ENCODE measurements around the gene ZNF324. TPM values are rescaled to one million over a fixed set of nuclear protein-coding genes. Genes with fewer than 3 reads are reported as not detected.

The ZNF324 gene
- total and polyA plus RNA-seq, 2 of the 13 experiments (the other 11 are each of a cell fraction or from before 2014, with no cell fraction given): 1.1 to 4.7 TPM

GRCh38 chr19:58510084-58510862 is 43.4 kb downstream of the ZNF324 start (continued):
- TF ChIP-seq AFF4 (CRISPR knock-in tag; IDR thresholded peaks at IDR 0.05) (no peak), GFI1 (CRISPR knock-in tag; IDR thresholded peaks at IDR 0.05; ENCODE audit: borderline replicate concordance) (peak; percentile 88; the same call in 1 of the 2 replicates), SP140L (CRISPR knock-in tag; IDR thresholded peaks at IDR 0.05; ENCODE audit: borderline replicate concordance) (no peak), HNRNPUL1 (IDR thresholded peaks at IDR 0.05; ENCODE audit: low read depth, low read length) (no peak), MAX (IDR thresholded peaks at IDR 0.05) (no peak), ZFAT (CRISPR knock-in tag; conservative IDR thresholded peaks at IDR 0.05) (no peak), ZNF550 (CRISPR knock-in tag; IDR thresholded peaks at IDR 0.05; ENCODE audit: borderline replicate concordance) (no peak), ZNF879 (CRISPR knock-in tag; IDR thresholded peaks at IDR 0.05) (no peak), NCOR1 (IDR thresholded peaks at IDR 0.05; ENCODE audit: borderline replicate concordance, low read length) (peak; percentile 92), TAF1 (CRISPR knock-in tag; IDR thresholded peaks at IDR 0.05) (no peak), ZNF317 (CRISPR knock-in tag; IDR thresholded peaks at IDR 0.05) (no peak), PPARG (CRISPR knock-in tag; conservative IDR thresholded peaks at IDR 0.05) (peak; percentile 66; the same call in 1 of the 2 replicates), ZNF839 (CRISPR knock-in tag; IDR thresholded peaks at IDR 0.05; ENCODE audit: borderline replicate concordance) (no peak), SRF (IDR thresholded peaks at IDR 0.05; ENCODE audit: low read depth, low read length) (no peak), ZNF703 (CRISPR knock-in tag; IDR thresholded peaks at IDR 0.05; ENCODE audit: borderline replicate concordance) (no peak)
- TF ChIP-seq, protein P1, sequence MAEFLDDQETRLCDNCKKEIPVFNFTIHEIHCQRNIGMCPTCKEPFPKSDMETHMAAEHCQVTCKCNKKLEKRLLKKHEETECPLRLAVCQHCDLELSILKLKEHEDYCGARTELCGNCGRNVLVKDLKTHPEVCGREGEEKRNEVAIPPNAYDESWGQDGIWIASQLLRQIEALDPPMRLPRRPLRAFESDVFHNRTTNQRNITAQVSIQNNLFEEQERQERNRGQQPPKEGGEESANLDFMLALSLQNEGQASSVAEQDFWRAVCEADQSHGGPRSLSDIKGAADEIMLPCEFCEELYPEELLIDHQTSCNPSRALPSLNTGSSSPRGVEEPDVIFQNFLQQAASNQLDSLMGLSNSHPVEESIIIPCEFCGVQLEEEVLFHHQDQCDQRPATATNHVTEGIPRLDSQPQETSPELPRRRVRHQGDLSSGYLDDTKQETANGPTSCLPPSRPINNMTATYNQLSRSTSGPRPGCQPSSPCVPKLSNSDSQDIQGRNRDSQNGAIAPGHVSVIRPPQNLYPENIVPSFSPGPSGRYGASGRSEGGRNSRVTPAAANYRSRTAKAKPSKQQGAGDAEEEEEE (CRISPR knock-in tag; IDR thresholded peaks at IDR 0.05; ENCODE audit: borderline replicate concordance): no peak
- TF ChIP-seq, protein P2, sequence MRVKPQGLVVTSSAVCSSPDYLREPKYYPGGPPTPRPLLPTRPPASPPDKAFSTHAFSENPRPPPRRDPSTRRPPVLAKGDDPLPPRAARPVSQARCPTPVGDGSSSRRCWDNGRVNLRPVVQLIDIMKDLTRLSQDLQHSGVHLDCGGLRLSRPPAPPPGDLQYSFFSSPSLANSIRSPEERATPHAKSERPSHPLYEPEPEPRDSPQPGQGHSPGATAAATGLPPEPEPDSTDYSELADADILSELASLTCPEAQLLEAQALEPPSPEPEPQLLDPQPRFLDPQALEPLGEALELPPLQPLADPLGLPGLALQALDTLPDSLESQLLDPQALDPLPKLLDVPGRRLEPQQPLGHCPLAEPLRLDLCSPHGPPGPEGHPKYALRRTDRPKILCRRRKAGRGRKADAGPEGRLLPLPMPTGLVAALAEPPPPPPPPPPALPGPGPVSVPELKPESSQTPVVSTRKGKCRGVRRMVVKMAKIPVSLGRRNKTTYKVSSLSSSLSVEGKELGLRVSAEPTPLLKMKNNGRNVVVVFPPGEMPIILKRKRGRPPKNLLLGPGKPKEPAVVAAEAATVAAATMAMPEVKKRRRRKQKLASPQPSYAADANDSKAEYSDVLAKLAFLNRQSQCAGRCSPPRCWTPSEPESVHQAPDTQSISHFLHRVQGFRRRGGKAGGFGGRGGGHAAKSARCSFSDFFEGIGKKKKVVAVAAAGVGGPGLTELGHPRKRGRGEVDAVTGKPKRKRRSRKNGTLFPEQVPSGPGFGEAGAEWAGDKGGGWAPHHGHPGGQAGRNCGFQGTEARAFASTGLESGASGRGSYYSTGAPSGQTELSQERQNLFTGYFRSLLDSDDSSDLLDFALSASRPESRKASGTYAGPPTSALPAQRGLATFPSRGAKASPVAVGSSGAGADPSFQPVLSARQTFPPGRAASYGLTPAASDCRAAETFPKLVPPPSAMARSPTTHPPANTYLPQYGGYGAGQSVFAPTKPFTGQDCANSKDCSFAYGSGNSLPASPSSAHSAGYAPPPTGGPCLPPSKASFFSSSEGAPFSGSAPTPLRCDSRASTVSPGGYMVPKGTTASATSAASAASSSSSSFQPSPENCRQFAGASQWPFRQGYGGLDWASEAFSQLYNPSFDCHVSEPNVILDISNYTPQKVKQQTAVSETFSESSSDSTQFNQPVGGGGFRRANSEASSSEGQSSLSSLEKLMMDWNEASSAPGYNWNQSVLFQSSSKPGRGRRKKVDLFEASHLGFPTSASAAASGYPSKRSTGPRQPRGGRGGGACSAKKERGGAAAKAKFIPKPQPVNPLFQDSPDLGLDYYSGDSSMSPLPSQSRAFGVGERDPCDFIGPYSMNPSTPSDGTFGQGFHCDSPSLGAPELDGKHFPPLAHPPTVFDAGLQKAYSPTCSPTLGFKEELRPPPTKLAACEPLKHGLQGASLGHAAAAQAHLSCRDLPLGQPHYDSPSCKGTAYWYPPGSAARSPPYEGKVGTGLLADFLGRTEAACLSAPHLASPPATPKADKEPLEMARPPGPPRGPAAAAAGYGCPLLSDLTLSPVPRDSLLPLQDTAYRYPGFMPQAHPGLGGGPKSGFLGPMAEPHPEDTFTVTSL (CRISPR knock-in tag; IDR thresholded peaks at IDR 0.05; ENCODE audit: borderline replicate concordance): 0 out of 2 replicates have a peak, but pooled peaks have one; percentile 41
